Left hindlimb (tissue), 1 donor: ENCODE results near the gene ADAM12.

ENCODE experiments used
- DNase-seq: peaks from one replicate; pipeline ENCODE4 v3.0.0-alpha.2; 2018

ADAM12 gene

DNA sequence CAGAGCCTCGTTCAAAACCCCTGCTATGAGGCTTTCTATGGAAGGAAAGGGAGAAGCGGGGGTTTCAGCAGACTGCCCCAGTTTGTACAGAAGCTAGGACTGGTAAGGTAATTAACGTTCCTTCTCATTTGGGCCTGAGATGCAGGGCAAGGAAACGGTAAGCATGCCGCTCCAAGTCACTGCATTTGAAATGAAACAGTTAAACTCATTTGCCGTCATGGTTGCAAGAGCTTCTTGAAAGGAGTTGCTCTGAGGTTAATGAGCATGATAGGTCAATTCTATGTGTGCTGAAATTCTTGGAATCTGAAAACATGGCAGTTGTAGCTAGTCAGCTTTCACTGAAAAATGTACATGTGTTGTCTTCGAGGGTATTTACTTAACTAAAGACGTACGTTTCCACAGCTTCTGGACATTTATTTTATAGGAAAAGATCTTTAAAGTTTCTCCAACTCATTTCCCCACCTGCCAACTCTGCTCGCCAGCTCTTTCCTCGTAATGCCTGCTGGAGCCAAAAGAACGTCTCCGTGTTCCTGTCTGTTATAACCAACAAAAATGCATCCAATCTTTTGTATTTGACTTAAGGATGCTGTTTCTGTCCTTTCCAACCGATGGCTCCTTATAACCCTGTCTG, 73.3 kb downstream of the ADAM12 start:
- DNase-seq = peak; percentile 72

DNA sequence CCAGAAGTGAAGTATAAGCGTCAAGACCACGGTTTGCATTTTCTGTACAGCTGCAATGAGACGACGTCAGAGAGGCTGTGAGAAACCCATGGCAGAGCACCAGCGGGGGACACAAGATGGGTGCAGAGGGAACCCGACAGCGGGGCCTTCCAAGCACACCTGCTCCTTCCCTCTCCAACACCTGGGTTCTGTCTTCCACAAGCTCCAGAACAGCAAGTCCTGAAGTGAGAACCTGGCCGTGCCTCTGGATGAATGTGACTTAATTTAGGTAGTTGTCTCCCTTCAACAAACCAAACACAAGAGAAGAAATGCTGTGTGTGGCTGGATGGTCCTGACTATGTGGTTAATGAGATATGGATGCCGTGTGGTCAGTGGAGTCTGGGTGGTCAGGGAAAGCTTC, 76.1 kb downstream of the ADAM12 start:
- DNase-seq = no peak

DNA sequence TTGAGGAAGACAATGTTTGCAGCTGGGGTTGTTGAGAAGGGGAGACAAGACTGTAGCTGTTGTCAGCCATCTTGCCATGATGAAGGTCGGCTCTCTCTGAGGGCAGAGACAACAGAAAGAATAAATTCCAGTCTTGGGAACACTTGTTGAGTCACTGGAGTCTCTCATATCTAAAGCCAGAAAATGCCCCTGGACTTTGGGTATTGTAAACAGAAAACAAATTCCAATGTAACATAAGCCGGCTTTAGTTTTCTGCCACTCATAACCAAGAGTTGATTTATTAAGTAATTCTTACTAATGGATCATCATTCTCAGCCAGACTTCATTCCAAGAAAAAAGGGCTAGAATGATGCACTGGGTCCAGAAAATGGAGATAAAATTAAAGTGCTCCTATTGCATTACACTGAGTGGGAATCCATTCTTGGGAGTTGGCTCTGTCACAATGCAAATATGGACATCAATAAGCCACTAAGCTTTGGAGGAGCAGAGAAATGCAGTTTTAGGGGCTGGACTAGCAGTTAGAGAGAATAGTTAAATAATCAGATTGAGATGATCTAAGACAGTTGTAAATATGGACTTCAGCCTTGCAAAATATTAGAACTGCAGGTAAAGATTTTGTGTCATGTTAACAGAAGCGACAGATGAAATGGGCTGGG, 78.9 kb downstream of the ADAM12 start:
- no peak for DNase-seq

DNA sequence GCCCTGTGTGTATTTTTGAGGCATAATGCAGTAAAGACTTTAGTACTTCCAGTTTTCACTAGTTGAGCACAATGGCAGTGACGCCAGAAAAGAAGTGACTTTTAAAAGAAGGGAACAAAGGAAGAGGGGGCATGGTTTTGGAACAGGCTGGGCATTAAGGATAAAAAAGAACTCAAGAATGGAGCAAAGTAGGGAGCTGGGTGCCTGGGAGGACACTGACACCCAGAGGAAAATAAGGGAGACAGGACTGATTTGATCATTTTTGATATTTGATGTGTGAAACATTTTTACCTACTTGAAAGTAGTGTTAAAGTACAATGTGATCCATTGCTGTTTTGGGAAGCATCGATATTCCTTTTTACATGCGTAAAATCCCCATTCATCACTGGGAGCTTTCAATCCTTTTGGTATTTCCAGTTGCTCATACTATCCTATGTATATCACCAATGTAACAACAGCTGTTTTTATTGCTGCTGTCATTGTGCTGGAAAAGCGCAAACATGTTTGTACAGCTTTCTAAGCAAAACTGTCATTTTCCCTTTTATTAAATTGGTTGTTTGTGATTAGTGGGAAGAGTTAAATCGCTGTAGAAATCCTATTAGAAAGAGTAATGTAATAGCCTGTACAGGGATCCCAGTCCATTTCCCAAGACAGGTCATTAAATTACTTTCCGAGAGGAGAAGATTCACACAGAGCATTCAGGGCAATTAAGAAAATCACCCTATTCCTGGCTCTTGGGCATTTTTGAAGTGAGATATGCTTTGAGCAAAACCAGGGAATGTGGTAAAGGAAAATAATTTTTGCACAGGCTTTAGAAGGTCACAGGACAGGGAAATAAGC, 85.2 kb downstream of the ADAM12 start:
- DNase-seq = no peak

DNA sequence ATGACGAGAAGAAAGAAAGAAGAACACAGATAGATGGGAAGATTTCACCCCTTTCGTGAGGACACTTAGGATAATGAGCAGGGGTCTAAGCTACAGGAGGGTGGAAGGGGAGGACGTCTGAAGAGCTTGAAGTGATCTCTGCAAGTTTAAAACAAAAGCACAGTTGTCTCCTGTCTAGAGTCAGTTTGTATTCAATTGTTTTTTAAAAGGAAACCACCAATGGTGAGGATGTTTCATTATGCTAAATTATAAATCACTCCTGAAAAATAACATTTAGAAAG, 85.9 kb downstream of the ADAM12 start:
- no peak for DNase-seq

DNA sequence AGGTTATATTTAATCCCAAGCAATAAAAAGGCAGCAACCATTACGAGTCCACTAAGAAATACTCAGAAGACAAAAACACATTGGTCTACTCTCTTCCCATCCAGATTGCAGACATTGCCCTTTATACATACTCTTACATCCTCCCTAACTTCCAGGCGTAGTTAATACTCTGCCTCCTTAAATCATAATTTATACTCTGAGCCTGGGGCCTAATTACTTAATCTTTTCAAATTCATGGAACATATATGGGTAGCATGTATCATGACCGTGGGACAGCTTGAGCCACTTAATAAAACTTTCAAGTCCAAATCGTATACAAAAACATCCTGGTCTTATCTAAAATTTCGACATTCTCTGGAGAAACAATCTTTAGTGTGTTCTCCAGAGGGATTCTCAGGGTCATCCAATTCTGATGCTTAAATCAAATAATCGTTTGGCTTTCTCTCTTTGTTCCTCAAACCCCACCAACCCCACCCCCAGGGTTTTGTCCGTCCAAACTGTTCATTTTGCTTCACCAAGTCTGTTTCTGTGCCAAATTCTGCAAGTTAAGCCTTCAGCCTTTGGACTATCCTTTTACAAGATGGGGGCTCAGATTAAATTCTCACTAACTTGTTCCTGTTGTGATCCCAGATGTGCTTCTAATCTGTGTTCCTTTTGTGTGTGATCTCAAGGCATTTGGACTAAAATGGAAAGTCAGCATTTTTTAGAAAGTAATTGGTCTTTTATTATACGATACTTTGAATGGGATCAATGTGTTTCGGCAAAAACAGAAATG, 86.4 kb downstream of the ADAM12 start:
- no peak for DNase-seq

DNA sequence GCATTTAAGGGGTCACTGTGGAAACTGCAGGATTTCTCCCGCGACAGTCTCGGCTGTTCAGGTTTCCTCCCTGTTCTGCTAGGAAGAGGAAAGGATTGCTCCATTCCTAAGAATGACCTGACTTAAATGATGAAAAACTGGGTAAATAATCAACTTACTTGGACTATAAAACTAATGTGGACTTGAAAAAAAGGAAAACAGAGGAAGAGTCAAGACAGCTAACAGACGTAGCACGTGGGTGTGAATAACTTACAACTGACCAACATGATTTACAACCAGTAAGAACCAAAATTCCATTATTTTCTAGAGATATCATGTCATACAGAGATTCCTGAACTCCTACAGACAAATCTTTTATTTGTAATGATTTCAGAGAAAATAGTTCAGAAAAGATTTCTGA, 93.8 kb downstream of the ADAM12 start:
- no peak for DNase-seq

DNA sequence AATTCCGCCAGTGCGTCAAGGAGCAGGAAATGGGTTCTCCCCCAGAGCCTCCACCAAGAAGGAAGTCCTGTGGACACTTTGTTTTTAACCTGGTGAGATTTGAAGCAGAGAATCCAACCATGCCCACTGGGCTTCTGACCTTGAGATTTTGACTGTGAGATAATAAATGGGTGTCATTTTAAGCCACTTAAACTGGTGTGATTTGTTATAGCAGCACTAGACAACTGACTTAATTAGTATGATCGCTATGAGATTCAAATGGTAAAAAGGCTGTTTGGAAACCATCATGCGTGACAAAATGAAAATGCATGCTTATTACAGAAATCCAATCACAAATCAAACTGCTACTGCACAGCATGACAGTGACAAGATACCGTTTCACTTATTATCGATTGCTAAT, 98.0 kb downstream of the ADAM12 start:
- no peak for DNase-seq

DNA sequence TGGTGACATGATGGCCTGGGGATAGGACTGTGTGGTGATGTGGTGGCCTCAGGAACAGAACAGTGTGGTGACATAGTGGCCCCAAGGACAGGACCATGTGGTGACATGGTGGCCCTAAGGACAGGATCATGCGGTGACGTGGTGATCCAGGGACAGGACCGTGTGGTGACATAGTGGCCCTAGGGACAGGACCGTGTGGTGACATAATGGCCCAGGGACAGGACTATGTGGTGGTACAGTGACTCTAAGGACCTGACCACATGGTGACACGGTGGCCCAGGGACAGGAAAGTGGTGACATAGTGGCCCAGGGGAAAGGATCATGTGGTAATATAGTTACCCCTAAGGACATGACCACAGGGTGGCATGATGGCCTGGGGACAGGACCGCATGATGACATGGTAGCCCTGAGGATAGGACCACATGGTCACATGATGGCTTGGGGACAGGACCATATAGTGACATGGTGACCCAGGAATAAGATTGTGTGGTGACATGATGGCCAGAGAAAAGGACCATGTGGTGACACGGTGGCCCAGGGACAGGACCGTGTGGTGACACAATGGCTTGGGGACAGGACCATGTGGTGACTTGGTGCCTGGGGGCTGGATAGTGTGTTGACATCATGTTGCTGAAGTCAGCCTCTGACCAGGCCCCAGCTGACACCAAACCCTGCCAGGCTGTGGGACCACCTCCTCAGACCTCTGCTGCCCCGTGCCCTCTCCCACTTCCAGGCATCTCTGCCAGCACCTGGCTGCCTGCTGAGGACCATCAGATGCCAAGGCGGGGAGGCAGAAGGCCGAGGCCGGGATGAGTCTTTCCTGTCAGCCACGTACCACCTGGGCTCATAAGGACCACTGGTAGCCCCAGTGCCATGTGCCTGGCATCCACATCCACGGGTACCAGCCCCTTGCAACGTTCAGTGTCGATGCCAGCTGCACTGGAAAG, 99.5 kb downstream of the ADAM12 start:
- no peak for DNase-seq

DNA sequence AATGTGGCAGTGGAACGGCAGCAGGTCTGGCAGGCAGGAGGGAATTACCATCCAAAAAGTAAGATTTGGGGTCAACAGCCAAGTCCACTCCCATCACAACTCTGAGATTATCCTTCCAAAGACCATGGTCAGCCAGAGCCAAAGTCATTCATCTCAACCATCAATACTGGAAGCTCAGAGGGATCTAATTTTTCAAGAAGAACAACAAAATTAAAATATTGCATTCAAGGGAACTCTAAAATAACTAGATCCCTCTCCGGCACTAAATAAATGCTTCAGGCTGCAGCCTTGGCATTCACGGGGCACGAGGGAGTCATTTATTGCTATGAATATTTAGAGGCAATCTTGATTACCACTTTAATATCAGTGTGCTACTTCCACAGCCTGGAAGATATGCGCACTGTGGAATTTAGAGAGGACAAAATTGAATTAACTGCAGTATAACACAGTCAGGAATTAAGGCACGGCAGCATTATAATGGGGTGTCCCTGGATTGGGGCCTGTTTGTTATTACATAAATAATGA, 102.0 kb downstream of the ADAM12 start:
- DNase-seq = no peak

DNA sequence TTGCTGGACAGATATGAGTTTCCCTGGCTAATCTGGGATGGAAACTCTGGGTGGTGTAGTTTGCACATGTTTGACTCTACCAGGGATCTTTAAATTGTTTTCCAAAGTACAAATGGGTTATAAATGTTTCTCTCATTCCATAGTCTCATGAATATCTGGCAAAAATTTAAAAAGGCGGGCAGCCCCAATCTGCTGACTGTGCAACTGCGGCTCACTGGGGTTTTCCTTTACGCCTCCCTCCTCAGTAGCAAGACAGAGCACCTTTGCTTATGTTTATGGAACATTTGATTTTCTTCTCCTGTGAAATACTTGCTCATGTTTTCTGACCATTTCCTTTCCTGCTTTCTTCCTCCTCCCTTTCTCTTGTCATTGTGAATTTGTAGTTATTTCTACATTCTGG, 105.0 kb downstream of the ADAM12 start:
- no peak for DNase-seq

DNA sequence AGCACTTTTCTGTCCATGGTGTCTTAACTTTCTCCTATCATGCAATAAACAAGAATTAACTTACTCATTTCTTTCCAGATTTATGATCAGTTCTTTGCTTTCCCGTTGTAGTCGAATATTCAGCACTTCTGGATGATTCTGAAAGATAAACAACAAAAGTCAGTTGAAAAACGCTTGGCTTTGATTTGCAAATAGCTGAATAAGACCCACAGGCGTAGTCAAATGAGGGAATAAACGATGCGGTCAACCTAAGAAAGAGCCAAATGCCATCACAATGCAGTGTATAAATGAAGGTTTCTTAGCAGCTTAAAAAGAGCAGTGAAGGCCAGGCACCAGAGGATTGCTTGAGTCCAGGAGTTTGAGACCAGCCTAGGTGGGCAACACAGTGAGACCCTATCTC, 109.4 kb downstream of the ADAM12 start:
- DNase-seq = no peak

DNA sequence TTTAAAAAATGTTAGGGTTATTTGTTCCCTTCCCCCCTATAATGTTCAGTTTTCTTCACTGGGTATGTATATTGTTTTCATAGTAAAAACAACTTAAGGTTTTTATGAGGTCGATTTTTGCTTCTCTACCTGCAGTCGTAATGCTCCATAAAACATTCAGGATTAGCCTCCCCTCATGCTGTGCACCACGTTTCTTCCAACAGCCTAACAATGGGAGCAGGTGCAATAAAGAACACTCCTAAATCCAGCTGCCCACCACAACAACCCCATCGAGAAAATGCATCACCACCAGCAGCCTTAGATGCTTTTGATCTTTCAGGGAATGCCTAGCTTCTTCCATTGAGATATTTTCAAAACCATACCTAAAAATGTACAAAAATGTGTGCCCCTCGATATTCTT, 111.1 kb downstream of the ADAM12 start:
- DNase-seq = no peak

DNA sequence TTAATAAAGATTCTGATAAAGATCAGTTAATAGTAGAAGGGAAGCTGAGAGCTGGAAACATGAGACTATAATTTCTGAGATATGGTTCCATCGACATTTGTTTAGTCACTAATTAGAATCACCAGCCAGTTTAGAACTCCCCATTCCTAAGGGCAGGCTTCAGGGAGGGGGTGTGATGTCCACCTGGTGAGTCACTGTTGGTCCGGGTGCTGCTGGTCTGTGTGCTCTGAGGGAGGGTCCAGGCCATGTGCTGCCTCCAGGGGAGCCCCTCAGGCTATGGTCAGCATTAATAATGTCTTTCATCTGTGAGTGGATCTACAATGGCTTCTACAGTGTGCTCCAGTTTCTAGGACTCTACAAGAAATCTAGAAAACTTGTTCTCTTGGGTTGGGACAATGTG, 115.8 kb downstream of the ADAM12 start:
- no peak for DNase-seq

DNA sequence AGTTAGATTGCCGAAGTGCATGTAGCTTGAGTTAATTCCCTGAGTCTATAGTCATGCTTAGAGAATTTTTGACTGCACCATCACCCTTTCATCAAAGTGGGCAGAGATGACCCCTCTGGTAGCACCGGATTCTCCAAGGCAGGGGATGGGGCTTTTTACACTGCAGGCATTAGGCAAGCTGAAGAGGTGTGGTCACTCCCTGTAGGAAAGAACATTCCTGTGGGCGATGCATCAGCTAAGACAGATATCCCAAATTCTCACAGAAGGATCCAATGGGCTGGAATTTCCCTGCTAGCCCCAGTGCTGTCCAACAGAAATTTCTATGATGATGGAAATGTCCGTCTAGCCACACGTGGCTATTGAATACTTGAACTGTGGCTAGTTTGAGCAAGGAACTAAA, 118.2 kb downstream of the ADAM12 start:
- DNase-seq = no peak

DNA sequence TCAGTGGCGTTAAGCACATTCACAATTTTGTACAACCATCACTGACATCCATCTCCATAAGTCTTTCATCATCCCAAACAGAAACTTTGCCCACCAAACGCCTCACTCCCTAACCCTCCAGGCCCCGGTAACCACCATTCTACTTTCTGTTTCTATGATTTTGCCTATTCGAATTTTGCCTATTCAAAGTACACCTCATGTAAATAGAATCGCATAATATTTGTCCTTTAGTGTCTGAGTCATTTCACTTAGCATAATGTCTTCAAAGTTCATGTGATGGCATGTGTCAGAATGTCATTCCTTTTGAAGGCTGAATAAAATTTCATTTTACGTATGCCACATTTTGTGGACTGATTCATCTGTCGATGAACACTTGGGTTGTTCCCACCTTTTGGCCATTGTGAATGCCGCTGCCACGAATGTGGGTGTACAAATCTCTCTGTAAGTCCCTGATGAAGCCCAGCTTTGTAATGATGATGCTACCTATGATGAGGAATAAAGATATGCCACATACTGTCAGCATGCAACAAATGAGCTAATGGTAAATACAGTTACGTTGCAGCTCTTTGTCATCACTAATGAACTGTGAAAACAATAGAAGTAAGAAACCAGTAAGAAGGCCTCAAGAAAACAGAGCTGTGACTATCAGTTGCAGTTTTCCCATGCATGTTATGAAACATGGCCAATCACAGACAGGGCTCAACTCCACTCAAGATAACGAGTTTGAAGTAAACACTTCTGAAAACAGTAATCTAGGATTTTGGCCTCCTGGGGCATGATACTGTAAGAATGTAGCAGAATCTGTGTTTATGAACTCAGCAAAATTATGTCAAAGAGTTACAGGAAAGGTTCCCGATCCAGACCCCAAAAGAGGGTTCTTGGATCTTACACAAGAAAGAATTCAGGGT, 120.0 kb downstream of the ADAM12 start:
- no peak for DNase-seq

DNA sequence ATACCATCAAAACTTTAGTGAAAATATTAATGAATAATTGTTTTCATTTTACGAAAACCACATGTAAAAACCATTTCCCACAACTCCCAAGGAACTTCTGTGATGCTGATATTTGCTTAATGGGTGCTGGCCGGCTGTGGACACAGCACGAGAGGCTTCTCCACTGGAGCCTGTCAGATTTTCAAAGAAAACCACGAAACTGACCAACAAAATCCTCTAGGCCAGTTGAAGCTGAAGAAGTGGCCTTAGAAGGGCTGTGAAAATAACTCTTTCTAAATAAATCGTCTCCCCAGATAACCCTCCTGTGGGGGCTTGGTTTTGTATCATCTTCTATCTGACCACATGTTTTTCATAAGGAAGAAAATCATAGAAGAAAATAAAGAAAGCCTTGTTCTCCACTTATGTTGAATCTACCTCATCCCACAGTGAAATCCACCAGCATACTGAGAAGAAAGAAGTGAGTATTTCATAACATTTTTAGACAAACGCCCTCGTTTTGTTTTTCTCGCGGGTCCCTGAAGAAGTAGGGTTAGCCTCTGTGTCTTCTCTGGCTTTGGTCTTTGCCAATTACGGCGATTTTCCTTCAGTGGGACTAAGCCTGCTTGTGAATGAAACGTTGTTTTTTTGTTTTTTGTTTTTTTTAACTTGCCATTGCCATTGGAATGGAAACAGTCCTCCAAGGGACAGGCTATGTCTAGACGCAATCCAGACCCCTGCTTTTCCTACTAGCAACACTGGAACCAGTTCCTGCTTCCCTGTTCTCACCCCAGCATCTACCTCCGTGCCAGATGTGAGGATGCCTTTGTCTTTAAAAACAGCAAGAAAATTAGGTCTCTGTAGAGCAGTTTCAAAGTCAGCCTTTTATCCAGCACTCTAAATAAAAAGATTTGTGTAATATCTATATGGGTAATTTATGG, 123.9 kb downstream of the ADAM12 start:
- no peak for DNase-seq

DNA sequence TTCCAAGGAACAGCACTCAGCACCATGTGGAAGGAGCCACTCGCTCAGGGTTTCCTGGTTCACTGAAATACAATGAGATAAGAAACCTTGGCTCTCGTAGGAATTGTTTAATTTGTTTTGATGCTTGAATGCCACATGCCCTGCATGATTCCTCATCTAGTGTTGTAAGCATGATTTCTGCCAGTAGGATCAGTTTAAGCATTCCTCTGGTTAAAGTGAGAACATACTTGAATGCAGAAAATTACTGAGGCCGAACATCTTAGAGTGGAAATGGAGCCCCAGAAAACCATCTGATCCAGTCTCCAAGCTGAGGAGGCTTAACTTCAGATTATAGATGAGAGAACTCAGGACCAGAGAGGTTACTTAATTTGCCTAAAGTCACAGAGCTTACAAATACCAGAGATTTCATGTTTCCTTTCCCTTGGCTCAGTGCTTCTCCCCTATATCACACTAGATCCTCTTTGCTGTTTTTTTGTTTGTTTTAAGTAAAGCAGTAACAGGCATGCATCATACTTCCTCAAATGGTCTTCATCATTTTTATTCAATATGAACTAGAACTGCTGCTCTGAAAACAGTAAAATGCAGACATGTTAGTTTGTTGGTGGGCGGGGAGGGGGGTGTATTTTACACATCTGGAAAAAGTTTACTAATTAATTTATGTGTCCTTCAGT, 125.1 kb downstream of the ADAM12 start:
- no peak for DNase-seq

DNA sequence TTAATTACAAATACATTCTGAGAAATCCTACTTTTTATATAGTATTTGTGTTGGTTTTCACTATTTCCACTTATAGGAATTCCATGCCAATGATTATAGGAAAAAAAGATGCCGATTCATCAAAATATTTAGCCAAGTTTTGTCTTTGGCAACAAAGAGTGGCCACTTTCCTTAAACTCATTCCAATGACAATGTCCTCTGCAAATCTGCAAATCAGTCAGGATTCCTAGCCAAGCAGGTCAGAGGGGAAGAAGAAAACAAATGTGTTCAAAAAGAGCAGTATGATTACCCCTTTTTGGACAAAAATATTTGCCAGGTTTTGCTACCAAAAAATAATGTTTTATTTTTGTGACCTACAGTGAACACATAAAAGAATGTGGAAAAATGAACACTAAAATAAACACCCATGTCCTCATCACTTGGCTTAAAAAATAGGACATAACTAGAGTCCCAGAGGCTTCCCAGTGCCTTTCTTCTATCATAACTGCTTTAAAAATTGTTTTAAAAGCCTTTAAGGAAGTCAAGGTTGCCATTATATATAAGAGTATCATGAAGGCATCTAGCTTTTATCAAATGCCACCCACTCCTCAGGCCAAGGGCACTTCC, 125.9 kb downstream of the ADAM12 start:
- DNase-seq = no peak
